ENCODE data around the gene SCARB1.

DNA sequence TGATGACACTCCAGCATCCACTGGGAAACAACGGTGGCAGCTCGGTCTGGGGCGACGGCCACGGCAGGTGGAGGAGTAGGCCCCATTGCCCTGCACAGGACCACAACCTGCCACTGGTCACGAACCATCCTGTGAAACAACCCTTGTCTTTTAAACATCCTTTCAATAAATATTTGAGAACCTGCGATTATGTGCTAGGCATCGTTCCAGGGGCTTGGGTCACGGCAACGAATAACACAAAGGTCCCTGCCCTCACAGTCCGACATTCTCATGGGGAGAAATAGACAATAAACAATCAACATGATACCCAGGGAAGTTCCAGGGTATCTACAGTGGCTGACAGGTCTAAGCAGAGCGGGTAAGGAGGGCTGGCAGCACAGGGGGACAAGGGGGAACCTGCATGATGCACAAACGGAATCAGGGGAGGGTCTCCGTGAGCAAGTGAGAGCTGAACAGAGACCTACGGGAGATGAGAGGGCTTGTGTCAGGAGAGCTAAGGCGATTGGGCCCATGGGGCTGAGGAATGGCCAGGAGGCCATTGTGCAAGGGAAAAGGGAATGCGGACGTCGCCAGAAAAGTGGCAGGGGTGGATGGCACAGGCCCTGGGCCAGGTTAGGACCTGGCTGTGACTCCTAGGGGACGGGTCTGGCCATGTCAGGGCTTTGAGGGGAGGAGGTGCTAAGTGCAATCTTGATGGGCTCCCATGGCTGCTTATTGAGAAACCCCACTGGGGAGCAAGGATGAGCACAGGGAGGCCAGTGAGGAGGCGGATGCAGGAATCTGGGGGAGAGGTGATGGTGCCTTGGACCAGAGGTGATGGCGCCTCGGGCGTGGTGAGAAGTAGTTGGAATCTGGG is 9.7 kb downstream of the SCARB1 start:
- TF ChIP-seq ARNTL (CRISPR knock-in tag; IDR thresholded peaks at IDR 0.05; ENCODE audit: borderline replicate concordance, low read depth) (no peak), BACH2 (CRISPR knock-in tag; IDR thresholded peaks at IDR 0.05; ENCODE audit: borderline replicate concordance) (no peak)
